NCI-H1048 (cell line): ENCODE results near the gene POLR1G.

Experiments
- DNase-seq: peaks from one replicate; lab custom pipeline; 2025; lab: John Stamatoyannopoulos, UW

Gene POLR1G

DNA sequence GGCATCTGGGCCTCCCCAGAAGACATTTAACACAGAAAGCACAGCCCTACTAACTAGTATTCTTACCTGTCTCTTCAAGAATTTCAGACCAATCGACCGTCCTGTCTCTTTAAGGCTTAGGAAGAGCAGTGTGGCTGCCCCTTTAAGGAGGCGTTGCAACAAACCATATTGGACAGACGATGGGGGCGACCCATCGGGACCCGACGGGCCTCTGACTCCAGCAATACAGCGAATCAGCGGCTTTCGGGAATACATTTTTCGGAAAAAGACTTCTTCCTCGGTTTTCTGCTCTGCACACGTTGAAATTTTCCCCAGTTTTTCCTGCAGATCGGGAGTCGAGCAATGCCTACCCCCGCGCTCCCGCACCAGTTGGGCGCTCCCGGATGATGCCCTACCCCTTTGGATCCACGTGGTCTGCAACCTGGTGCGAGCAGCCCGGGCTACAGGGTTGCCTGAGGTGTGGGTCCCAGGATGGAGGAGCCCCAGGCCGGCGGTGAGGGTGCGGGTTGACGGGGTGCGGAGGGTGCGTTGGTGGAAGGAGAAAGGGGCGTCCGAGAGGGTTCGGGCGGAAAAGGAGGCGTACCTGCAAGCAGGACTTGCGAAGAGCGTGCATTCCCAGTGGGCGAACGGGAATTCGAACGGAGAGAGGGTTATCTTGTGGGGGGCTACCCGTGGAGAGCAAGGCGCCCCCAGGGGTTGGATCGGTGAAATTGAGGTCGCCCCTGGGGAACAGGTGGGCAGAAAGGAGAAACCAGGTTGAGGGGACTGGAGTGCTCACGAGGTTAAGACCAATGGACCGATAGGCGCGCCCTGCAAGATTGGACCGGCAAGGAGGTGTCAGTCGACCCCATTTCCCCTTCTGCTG is at the start of gene POLR1G:
POLR1G (plus strand) TSS at position 419 of the 865 bp plus-strand sequence; CDS start at position 472, 53 bp downstream.
- DNase-seq: peak; percentile 75

- DNase-seq: no peak
Measured at GRCh38 chr19:45356760-45357444, 49.5 kb upstream of the POLR1G start.

DNA sequence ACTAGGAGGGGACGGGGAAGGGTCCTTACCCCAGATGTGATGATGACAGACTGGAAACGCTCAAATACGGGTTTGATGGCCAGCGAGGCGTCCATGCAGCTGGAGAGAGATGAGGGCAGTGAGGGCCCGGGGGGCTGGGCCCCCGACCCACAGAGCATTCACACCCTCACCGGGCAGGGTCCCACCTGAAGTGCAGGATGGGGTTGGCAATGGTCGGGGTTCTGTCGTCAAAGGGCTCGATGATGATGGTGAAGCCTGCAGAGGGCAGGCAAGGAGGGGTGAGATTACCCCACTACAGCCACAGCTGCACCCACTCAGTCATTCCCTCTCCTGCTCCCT is 49.0 kb upstream of the POLR1G start:
- no peak for DNase-seq

DNA sequence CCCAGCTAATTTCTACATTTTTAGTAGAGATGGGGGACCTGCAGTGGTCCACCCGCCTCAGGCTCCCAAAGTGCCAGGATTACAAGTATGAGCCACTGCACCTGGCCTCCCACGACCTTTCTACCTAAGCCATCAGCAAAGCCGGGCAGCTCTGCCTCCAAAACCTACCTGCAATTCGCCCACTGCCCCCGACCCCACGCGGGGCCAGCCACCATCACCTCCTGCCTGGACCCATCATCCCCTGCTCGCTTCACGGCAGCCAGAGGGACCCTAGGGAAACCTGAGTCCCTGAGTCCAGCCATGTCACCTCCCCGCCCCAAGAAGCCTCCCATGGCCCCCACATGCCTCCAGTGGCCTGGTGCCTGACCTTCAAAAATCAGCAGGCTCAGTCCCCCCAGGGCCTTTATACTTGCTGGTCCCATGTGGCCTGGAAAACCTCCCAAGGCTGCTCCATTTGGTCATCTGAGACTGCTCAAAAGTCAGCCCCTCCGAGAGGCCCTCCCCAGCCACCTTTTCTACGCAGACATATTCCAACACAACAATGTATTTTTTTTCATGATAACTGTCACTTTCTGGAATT is 48.1 kb upstream of the POLR1G start:
- no peak for DNase-seq

- no peak for DNase-seq
Measured at GRCh38 chr19:45361608-45362007, 44.8 kb upstream of the POLR1G start.

DNA sequence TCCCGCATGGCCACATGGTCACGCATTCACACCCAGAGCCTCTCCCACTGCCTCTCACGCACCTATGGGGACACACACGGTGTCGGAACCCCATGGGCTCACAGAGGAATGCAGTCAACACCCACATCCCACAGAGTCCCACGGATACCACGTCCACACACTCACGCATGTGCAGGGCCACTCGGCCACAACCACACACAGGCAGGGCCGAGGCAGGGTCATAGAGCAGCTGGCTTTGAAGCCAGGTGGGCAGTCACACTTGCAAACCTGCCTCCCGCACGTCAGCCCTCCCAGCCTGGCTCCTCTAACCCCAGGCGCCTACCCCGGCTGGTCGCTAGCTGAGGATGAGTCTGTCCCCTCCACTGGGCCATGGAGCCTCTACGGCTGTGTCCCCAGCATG is 44.2 kb upstream of the POLR1G start:
- no peak for DNase-seq

DNA sequence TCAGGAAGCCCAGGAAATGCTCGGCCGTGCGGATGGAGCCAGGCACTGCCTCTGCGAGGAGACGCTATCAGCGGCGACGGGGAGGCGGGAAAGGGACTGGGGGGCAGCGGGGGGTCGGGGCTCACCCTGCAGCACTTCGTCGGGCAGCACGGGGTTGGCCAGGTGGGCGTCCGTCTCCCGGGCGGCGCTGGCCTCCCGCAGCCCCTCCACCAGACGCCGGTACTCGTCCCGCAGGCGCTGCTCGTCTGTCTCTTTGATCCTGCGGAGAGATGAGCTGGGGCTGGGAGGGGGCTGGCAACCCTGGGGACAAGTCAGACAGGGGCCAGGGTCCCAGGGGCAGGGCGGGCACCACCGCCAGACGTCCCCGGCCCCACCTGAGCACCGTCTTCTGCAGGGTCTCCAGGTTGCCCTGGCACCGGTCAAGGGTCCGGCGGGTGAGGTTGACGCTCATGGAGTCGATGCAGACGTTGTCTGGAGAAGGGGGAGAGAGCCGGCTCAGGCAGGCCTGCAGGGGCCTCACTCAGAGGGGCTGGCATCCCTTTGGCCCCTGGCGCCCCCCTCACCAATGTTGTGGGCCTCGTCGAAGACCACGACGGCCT is 42.5 kb upstream of the POLR1G start:
- no peak for DNase-seq

GRCh38 chr19:45364696-45365095 is 41.7 kb upstream of the POLR1G start:
- no peak for DNase-seq

GRCh38 chr19:45368127-45368526 is 38.3 kb upstream of the POLR1G start:
- DNase-seq: no peak

GRCh38 chr19:45368737-45369340 is 37.6 kb upstream of the POLR1G start:
- DNase-seq: no peak

DNA sequence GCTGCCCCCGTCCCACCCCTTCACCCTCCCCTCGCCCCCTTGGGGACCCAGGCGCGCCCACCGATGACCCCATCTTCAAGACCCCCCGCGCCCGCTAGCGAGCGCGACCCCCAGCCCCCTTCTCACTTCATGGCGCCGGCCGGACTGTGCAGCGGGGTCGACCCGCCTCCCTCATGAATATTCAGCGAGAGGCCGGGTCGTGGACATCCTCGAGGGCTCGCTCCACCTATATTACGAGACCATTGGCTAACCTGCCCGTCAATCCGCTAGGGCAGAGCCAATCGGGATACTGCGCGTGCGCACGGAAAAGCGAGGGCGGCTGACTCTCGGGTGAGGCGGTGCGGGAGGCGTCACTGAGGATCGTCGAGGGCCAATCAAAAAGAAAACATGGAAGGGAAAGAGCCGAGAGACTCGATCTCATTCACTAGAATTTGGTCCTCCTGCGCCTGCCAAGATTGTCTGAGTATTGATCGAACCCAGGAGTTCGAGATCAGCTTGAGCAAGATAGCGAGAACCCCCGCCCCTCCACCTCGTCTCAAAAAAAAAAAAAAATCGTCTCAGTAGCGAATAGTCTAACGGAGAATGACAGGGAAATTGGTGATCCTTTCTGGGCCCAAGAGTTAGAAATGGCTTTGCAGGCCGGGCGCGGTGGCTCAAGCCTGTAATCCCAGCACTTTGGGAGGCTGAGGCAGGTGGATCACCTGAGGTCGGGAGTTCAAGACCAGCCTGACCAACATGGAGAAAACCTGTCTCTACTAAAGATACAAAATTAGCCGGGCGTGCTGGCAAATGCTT is 35.8 kb upstream of the POLR1G start, which contains the start of gene ERCC2:
ERCC2 (minus strand) TSS at position 164 of the 795 bp plus-strand sequence; CDS start at position 131, 33 bp downstream.
- peak; percentile 91 for DNase-seq

DNA sequence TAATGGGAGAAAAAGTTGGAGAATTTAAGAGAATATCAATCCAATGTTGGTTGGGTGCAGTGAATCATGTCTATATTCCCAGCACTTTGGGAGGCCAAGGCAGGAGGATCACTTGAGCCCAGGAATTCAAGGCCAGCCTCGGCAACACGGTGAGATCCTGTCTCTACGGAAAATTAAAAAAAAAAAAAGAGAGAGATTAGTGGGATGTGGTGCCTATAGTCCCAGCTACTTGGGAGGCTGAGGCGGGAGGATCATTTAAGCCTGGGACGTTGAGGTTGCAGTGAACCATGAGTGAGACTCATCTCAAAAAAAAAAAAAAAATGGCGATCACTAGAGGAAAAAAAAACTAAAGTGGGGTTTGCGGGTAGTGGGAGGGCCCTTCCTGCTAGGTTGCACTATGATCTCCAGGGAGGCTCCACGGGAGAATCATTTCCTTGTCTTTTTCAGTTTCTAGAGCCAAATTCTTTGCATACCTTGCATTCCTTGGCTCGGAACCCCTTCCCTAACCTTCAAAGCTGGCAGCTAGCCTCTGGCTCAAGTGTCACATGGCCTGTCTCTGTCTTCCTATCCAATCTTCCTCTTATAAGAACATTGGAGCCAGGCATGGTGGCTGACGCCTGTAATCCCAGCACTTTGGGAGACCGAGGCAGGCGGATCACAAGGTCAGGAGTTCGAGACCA is 30.3 kb upstream of the POLR1G start:
- peak; percentile 39 for DNase-seq

GRCh38 chr19:45380107-45380506 is 26.3 kb upstream of the POLR1G start:
- no peak for DNase-seq

GRCh38 chr19:45382426-45382825 is 24.0 kb upstream of the POLR1G start:
- no peak for DNase-seq

- DNase-seq: no peak
Measured at GRCh38 chr19:45385392-45386221, 20.8 kb upstream of the POLR1G start.

GRCh38 chr19:45391346-45391745 is 15.1 kb upstream of the POLR1G start:
- DNase-seq: no peak

- no peak for DNase-seq
Measured at GRCh38 chr19:45391871-45392665, 14.4 kb upstream of the POLR1G start.

- DNase-seq: no peak
Measured at GRCh38 chr19:45395821-45396617, 10.4 kb upstream of the POLR1G start.
